ENCODE results near the gene RARG.

RARG gene

DNA sequence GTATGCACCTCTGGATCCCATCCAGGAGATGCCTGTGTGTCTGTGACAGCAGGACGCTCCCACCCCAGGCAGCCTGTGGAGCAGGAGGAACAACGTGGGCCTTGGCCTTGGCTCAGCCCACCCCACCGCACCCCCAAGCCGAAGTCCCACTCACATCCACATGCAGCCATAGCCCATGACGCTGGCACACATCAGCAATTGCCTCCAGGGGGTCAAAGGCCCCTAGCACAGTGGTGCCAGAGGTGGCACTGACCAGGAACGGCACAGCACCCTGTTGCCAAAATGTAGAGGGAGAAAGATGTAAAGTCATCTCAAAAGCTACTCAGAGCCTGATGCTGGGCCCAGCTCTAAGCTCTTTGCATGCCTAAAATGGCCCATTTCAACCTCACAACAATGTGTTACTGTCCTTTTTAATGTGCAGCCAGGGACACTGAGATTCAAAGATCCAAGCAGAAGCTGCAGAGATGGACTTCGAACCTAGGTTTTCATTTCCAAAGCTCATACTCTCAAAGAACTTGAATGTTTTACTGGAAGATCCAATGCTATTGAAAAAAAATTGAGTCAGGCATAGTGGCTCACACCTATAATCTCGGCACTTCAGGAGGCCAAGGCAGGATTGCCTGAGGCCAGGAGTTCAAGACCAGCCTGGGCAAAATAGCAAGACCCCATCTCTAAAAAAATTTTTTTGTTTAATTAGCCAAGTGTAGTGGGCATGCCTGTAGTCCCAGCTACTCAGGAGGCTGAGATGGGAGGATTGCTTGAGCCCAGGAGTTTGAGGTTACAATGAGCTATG is 70.7 kb downstream of the RARG start:
- DNase-seq: no peak

- no peak for DNase-seq
These were observed 71.3 kb downstream of the RARG start for GRCh38 chr12:53160673-53161072.

All from NCI-H1694 (cell line).